ENCODE measurements around the gene SLC44A1. TPM values are rescaled to one million over a fixed set of nuclear protein-coding genes. Genes with fewer than 3 reads are reported as not detected.

The SLC44A1 gene
- total RNA-seq, 4 donors from 2014 or later: 25.7 to 37.8 (median 28.3) TPM

DNA sequence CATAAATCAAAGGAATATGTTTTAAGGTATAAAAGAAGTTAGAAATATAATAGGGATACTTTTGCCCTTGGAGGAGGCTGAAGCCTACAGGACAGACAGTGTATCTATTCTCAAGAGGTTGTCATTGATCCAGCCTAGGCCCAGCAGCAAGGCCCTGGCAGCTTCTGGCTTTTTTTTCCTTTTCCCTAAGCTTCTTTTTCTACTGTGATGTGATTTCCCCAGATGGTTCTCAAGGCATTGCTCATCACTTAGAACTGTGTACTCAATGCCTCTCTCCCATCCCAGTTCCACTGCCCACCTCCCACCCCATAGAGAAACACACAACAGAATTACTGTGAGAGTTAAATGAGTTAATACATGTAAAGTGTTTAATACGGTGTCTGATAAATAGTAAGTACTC lies 88.6 kb downstream of the SLC44A1 start:
- no peak for DNase-seq (ENCODE audit: extremely low spot score)
- 91% methylated on average over 1 of the region's 1 CpG for WGBS
- intact Hi-C loops (cut with DNase I): no loop called here
- Histone ChIP-seq H3K36me3 (peaks cover 0 to 14% (median 6%) of the 10 kb centered on the region in 4 donors), H3K4me3 (no peak overlapping the region), H3K4me1 (peaks cover 9 to 20% (median 15%) of the 10 kb centered on the region in 4 donors), H3K9me3 (no peaks in the 10 kb centered on the region), H3K27ac (replicated peaks in 1 of 4) (no peak overlapping the region), H3K27me3 (no peaks in the 10 kb centered on the region)
- TF ChIP-seq POLR2A (IDR thresholded peaks at IDR 0.05; ENCODE audit: low read depth): no peak
- TF ChIP-seq, protein P1, sequence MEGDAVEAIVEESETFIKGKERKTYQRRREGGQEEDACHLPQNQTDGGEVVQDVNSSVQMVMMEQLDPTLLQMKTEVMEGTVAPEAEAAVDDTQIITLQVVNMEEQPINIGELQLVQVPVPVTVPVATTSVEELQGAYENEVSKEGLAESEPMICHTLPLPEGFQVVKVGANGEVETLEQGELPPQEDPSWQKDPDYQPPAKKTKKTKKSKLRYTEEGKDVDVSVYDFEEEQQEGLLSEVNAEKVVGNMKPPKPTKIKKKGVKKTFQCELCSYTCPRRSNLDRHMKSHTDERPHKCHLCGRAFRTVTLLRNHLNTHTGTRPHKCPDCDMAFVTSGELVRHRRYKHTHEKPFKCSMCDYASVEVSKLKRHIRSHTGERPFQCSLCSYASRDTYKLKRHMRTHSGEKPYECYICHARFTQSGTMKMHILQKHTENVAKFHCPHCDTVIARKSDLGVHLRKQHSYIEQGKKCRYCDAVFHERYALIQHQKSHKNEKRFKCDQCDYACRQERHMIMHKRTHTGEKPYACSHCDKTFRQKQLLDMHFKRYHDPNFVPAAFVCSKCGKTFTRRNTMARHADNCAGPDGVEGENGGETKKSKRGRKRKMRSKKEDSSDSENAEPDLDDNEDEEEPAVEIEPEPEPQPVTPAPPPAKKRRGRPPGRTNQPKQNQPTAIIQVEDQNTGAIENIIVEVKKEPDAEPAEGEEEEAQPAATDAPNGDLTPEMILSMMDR (IDR thresholded peaks at IDR 0.05): no peak
- TF ChIP-seq POLR2AphosphoS5 (IDR thresholded peaks at IDR 0.05): no peak
- no peak for TF ChIP-seq EP300 (IDR thresholded peaks at IDR 0.05)

DNA sequence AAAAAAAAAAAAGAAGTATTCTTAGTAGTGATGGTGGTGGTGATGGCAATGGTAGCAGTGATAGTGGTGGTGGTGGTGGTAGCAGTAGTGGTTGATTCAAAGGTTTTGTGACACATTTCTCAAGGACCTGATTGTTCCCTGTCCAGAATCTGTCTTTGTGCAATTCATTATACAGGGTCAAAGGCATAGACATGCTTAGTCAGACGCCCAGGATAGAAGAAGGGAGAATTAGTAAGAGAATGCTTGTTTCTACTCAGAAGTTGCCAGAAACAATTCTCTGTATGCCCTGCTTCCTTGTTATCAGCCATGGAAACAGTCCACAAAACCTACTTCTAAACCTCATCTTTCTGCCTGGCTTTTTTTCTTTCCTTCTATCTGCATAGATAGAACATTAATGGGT lies 89.4 kb downstream of the SLC44A1 start:
- H3K27me3 ChIP-seq: no peaks in the 10 kb centered on the region
- no peak overlapping the region for H3K27ac ChIP-seq (replicated peaks in 1 of 4)
- H3K4me1 ChIP-seq: peaks cover 9 to 20% (median 15%) of the 10 kb centered on the region in 4 donors
- no peaks in the 10 kb centered on the region for H3K9me3 ChIP-seq
- H3K4me3 ChIP-seq: no peak overlapping the region
- no peak for TF ChIP-seq POLR2A (IDR thresholded peaks at IDR 0.05; ENCODE audit: low read depth)
- TF ChIP-seq, protein P1 (IDR thresholded peaks at IDR 0.05): no peak
- no peak for TF ChIP-seq POLR2AphosphoS5 (IDR thresholded peaks at IDR 0.05)
- no peak for TF ChIP-seq EP300 (IDR thresholded peaks at IDR 0.05)
- no peak for DNase-seq (ENCODE audit: extremely low spot score)
- peaks cover 0 to 14% (median 6%) of the 10 kb centered on the region in 4 donors for H3K36me3 ChIP-seq
- WGBS: 80% methylated on average over 1 of the region's 1 CpG
- intact Hi-C loops (cut with DNase I): no loop called here

DNA sequence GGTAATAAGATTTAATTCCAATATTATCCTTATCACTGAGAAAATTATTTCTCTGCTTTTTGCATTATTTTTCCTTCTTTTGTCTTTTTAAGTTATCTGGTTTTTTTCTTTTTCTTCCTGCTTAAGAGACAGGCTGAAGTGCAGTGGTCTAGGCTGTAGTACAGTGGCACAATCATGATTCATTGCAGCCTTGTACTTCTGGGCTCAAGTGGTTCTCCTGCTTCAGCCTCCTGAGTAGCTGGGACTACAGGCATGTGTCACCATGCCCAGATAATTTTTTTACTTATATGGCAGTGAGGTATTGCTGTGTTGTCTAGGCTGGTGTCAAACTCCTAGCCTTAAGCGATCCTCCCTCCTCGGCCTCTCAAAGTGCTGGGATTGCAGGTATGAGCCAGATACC lies 93.9 kb downstream of the SLC44A1 start:
- H3K27me3 ChIP-seq: no peaks in the 10 kb centered on the region
- no peaks in the 10 kb centered on the region for H3K9me3 ChIP-seq
- DNase-seq (ENCODE audit: extremely low spot score): no peak
- no peak overlapping the region for H3K4me3 ChIP-seq
- 100% methylated on average over 2 of the region's 2 CpGs for WGBS
- intact Hi-C loops (cut with DNase I): no loop called here
- H3K36me3 ChIP-seq: peaks cover 0 to 14% (median 6%) of the 10 kb centered on the region in 4 donors
- peaks cover 0 to 12% (median 6%) of the 10 kb centered on the region in 4 donors for H3K4me1 ChIP-seq
- no peak for TF ChIP-seq POLR2AphosphoS5 (IDR thresholded peaks at IDR 0.05)
- TF ChIP-seq, protein P1 (IDR thresholded peaks at IDR 0.05): no peak
- no peak for TF ChIP-seq EP300 (IDR thresholded peaks at IDR 0.05)
- no peak for TF ChIP-seq POLR2A (IDR thresholded peaks at IDR 0.05; ENCODE audit: low read depth)
- no peak overlapping the region for H3K27ac ChIP-seq (replicated peaks in 1 of 4)

DNA sequence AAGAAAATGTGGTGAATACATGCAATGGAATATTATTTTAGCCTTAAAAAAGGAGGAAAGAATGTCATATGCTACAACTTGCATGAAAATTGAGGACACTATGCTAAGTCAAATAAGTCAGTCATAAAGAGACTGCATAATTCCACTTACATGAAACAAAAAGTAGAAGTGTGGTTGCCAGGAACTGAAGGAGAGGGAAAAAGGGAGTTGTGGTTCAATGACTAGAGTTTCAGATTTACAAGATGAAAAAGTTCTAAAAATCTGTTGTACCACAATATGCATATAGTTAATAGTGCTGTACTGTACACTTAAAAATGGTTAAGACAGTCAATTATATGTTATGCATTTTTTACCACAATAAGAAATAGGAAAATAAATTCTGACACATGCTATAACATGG lies 95.4 kb downstream of the SLC44A1 start:
- no peak for DNase-seq (ENCODE audit: extremely low spot score)
- no peaks in the 10 kb centered on the region for H3K27me3 ChIP-seq
- no peaks in the 10 kb centered on the region for H3K9me3 ChIP-seq
- no peak overlapping the region for H3K4me3 ChIP-seq
- intact Hi-C loops (cut with DNase I): no loop called here
- TF ChIP-seq POLR2AphosphoS5 (IDR thresholded peaks at IDR 0.05) (no peak), EP300 (IDR thresholded peaks at IDR 0.05) (no peak)
- TF ChIP-seq, protein P1 (IDR thresholded peaks at IDR 0.05): no peak
- H3K4me1 ChIP-seq: peaks cover 0 to 12% (median 6%) of the 10 kb centered on the region in 4 donors
- no peak overlapping the region for H3K27ac ChIP-seq (replicated peaks in 1 of 4)
- H3K36me3 ChIP-seq: peaks cover 0 to 14% (median 6%) of the 10 kb centered on the region in 4 donors

Data from esophagus muscularis mucosa (tissue), 4 donors.